Large intestine (tissue), 3 donors: ENCODE data around the gene SH2D7. TPM values are rescaled to one million over a fixed set of nuclear protein-coding genes. Genes with fewer than 3 reads are reported as not detected.

Experiments used
- DNase-seq, 2 donors: peaks; one replicate each; pipeline versions ENCODE4 v3.0.0 to v3.0.0-alpha.2; 2013
- H3K27ac ChIP-seq: one replicate; pipeline ENCODE4 v1.5.1; 2013; ENCODE audit warnings: low read length
- H3K27me3 ChIP-seq: 2 replicates; pipeline ENCODE4 v1.6.1; 2013; ENCODE audit warnings: low read length; ENCODE audit not compliant: control insufficient read depth, insufficient read depth
- H3K36me3 ChIP-seq: 2 replicates; pipeline ENCODE4 v1.6.1; 2013; ENCODE audit warnings: low read length; ENCODE audit not compliant: control insufficient read depth, insufficient read depth
- H3K4me1 ChIP-seq: one replicate; pipeline ENCODE4 v1.6.1; 2013; ENCODE audit warnings: low read length; ENCODE audit not compliant: control insufficient read depth, insufficient read depth
- H3K4me3 ChIP-seq: one replicate; pipeline ENCODE4 v1.5.1; 2013; ENCODE audit warnings: low read length
- H3K9me3 ChIP-seq: one replicate; pipeline ENCODE4 v1.6.1; 2013; ENCODE audit warnings: mild to moderate bottlenecking, low read depth, low read length, moderate library complexity; ENCODE audit not compliant: control insufficient read depth
- WGBS: methylation state at CpG from one replicate; pipeline ENCODE4 v1.1.5; 2013; ENCODE audit warnings: low lambda C conversion rate; ENCODE audit not compliant: insufficient coverage; 5-methylcytosine and 5-hydroxymethylcytosine counted together
- polyA plus RNA-seq: library from polyadenylated mRNA; unstranded; fragments of 120-200 nt; gene quantifications from one replicate; pipeline ENCODE4 v1.2.1, GENCODE V29; 2013

SH2D7 gene
- polyA plus RNA-seq, 1 donor, result 2.6 TPM

DNA sequence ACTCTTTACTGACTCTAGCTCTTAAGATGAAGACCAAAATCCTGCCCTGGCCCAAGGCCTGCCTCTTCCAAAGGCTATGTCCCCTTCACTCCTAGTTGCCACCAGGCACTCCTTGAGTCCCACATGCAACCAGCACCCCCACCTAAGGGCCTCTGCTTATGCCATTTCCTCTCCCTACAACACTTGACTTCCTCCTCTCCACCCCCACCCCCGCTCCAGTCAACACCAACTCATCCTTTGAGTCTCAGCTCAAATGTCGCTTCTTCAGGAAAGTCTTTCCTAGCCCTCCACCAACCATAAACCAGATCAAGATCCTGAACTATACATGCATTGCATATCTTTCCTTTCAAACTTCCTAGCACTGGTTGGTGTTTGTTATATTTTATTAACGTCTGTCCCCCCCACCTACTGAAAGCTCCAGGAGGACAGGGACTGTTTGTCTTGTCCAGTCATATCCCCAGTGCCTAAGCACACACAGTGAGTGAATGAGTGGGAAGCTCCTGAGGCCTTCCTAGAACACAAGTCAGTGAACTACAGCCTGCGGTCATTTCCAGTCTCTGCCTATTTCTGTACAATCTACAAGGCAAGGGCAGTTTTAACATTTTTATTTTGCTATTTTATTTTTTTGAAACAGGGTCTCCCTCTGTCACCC lies 22.2 kb upstream of the SH2D7 start:
- peaks cover 2% of the 10 kb centered on the region for H3K36me3 ChIP-seq
- H3K27ac ChIP-seq, result peak overlapping the region; percentile 5
- no peaks in the 10 kb centered on the region for H3K9me3 ChIP-seq
- no peaks in the 10 kb centered on the region for H3K27me3 ChIP-seq
- 60% methylated on average over 1 of the region's 4 CpGs for WGBS
- peaks cover 79% of the 10 kb centered on the region for H3K4me1 ChIP-seq
- no peak overlapping the region for H3K4me3 ChIP-seq
- DNase-seq, result no peak

DNA sequence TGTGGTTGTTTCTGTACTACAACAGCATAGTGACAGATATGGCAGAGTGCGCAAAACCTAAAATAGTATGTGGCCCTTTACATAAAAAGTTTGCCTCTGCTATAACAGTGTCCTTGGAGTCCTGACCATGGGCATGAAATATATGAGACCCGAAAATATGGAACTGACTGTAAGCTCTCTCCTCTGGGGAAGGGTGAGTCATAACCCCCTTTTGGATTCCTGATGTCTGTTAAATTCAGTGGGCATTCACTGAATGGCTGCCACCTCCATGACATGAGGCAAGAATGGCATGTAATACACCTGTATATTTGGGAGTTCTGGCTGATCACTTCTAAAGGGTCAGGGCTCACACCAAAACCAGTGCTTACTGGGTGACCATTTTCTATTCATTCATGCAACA lies 21.0 kb upstream of the SH2D7 start:
- DNase-seq, result no peak
- no peaks in the 10 kb centered on the region for H3K27me3 ChIP-seq
- H3K27ac ChIP-seq, result peak overlapping the region; percentile 86
- peaks cover 73% of the 10 kb centered on the region for H3K4me1 ChIP-seq
- H3K9me3 ChIP-seq, result no peaks in the 10 kb centered on the region
- WGBS, result no CpG with 5 or more reads among the region's 2 CpGs
- H3K4me3 ChIP-seq, result no peak overlapping the region
- H3K36me3 ChIP-seq, result peaks cover 2% of the 10 kb centered on the region

DNA sequence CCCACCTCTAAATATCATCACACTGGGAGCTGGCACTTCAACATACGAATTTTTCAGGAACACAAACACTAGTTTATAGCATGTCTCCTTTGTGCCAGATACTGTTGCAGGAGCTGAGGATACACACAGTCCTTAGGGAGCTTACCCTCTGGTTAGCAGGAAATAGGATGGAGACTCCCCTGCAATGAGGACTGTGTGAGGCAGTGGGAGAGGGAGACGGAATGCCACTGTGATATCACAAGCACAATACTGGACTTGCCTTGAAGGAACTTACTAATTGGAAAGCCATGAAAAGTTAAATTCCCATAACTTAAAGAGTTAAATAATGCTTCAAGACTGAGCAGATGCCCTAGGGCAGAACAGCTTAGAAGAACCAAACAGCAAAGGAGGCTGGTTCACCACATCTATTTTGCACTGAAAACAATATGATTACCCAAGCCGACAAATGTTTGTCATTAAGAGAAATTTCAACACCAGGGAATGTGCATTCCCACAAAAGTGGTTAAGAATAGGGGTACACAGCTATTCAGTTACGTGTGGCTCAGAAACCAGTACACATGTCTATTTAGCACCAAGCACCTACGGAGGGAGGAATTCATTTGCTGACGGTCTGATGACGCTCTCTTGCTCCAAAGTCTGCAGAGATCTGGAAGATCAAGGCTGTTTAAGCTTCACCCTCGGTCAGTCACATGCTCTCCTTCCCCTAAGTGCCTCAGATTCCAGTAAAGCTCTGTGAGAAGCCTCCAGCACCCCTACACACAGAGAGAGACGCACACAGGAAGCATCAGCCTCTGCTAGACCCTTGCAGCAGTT lies 20.1 kb upstream of the SH2D7 start:
- Histone ChIP-seq H3K9me3 (no peaks in the 10 kb centered on the region), H3K4me3 (no peak overlapping the region), H3K27ac (peak overlapping the region; percentile 86), H3K27me3 (no peaks in the 10 kb centered on the region), H3K4me1 (peaks cover 65% of the 10 kb centered on the region), H3K36me3 (peaks cover 2% of the 10 kb centered on the region)
- WGBS, result 67% methylated on average over 1 of the region's 9 CpGs
- DNase-seq, result peak; percentile 92 to 96

DNA sequence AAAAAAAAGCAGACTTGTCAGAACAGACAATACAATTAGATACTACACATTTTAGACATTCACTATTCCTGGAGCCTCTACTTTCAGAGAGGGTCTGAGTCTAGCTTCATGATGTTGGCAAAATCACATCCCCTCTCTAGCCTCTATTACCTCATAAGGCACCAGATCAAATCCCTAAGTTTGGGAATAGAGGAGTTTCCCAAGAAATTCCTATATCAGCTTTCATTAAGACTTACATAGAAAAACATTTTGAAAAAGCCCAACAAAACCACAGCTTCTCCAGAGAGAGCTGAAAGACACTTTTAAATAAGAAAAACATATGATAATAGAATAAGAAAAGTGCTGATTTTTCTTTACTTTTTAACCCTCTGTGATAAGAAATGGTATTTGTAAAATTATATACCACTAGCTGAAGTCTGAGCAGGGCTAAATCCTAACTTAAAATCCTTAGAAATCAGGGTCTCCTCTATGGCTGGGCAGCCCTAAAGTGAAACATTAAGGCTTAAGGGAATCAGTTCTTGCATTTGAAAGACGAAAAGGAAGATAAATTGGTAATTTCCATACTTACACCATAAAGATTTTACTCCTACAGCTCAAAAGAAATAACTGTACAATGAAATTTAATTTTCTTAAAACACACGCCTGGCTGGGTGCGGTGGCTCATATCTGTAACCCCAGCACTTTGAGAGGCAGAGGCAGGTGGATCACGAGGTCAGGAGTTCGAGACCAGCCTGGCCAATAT lies 19.1 kb upstream of the SH2D7 start:
- Histone ChIP-seq H3K4me1 (peaks cover 59% of the 10 kb centered on the region), H3K4me3 (no peak overlapping the region)
- WGBS, result no CpG with 5 or more reads among the region's 5 CpGs

DNA sequence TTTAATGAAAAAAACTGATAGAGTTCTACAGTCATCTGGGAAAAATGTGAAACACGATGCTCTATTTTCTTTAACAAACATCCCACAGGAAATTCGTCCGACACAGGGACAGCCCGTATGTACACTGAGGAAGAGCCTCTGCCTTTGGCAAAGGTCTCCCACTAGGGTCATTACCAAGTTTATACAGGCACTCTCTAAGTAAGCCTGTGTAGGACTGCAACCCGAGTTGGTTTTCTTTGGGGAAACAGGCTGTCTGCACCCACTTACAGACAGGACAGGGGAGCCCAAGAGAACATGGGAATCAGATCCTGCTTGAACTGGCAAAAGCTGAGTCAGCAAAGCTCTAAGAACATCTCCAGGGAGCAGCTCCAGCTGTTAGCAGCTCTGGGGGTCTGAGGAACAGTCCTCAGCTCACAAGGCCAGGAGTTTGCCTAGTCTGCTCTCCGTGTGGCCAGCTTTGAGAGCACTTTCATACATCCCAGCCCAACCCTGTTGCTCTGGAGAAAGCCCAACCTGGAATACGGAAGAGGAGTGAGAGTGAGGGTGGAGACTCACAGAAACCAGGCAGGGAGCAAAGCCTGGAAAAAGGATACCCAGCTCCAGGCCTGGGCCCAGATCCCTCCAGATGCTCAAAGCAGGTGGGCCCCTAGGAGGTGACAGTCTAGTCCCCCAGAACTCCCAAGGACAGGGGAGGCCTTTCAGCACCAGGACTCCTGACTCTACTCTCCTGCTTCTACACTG lies 16.7 kb upstream of the SH2D7 start:
- H3K36me3 ChIP-seq, result peaks cover 2% of the 10 kb centered on the region
- no peaks in the 10 kb centered on the region for H3K9me3 ChIP-seq
- H3K4me3 ChIP-seq, result peak overlapping the region; percentile 80
- DNase-seq, result peak; percentile 74 to 87
- WGBS, result no CpG with 5 or more reads among the region's 7 CpGs
- peaks cover 52% of the 10 kb centered on the region for H3K4me1 ChIP-seq
- no peaks in the 10 kb centered on the region for H3K27me3 ChIP-seq
- H3K27ac ChIP-seq, result peak overlapping the region; percentile 77

More for the DNA sequence above, 19.1 kb upstream of the SH2D7 start:
- Histone ChIP-seq H3K27me3 (no peaks in the 10 kb centered on the region), H3K27ac (peak overlapping the region; percentile 86), H3K9me3 (no peaks in the 10 kb centered on the region), H3K36me3 (peaks cover 2% of the 10 kb centered on the region)
- DNase-seq, result no peak

DNA sequence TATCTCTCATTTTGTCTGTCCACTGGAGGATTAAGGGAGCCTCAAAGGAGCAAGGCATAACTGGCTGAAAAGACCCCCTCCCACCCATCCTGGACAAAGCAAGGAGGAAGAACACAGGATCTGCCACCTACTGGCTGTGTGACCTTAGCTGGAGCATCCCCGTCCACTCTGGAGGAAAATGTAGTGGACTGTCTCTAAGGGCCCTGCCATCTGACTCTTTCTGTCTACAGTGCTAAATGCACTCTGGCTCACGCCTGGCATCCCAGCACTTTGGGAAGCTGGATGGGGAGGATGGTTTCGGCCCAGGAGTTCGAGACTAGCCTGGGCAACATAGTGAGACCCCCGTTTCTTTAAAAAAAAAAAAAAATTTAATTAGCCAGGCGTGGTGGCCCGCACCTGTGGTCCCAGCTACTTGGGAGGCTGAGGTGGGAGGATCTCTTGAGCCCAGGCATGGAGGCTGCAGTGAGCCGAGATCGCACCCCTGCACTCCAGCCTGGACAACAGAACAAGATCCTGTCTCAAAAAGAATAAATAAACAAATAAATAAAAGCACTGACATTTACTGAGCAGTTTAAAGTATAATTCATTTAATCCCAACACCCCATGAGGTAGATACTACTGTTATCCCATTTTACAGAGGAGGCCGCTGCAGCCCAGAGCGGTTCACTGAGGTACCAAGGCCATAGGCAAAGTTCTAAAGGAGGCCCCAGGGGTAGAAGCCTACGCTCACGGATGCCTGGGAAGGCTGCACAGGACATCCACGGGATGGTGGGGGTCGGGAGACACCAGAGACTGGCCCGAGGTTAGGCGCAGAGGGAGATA lies 15.9 kb upstream of the SH2D7 start:
- Histone ChIP-seq H3K27me3 (no peaks in the 10 kb centered on the region), H3K4me1 (peaks cover 51% of the 10 kb centered on the region), H3K27ac (peak overlapping the region; percentile 77), H3K36me3 (peaks cover 2% of the 10 kb centered on the region), H3K4me3 (peak overlapping the region; percentile 80), H3K9me3 (no peaks in the 10 kb centered on the region)
- no peak for DNase-seq
- no CpG with 5 or more reads among the region's 17 CpGs for WGBS

DNA sequence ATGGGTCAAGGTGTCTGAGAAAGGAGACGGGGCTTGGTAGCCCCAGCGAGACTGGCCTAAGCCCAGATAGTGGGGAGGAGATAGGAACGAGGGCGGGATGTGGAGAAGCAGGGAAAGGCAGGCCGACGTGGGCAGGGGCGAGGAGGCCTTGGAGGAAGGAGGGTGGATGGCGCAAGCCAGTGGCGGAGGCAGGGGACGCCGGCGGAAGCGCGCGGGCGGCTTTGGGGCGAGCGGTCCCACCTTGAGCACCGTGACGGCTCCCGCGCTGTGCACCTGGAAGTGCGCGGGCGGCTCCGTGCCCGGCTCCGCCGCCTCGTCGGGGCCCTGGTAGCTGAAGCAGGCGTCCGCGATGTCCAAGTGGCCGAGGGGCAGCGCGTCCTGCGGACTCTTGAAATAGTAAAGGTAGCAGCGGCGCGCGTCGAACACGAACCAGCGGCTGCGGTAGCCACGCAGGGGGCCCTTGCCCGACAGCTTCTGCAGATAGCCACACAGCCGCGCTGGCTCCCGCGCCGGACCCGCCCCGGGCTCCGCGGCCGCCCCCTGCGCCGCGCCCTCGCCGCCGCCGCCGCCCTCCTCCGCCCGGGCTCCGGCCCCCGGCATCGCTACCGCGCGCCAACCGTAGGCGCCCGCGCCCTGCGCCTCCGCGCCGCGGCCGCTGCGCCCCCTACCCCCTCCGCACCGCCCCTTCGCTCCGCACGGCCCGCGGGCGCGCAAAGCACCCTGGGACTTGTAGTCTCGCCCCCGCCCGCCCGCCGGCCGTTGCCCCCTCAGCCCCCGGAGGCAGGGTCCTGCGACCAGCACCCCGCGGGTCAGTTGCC lies 15.1 kb upstream of the SH2D7 start, which contains the start of gene TBC1D2B:
Gene TBC1D2B, minus strand, starts transcription at position 659 of the 818 bp plus-strand sequence. Its CDS starts 59 bp downstream, at position 600.
- Histone ChIP-seq H3K27ac (peak within 1 kb of the TSS; percentile 77), H3K4me3 (peak within 1 kb of the TSS; percentile 80), H3K36me3 (no peaks in the 10 kb centered on the region), H3K27me3 (no peaks in the 10 kb centered on the region), H3K9me3 (no peaks in the 10 kb centered on the region), H3K4me1 (peaks cover 43% of the 10 kb centered on the region)
- peak; percentile 54 to 79 for DNase-seq
- WGBS, result no CpG with 5 or more reads among the region's 104 CpGs

DNA sequence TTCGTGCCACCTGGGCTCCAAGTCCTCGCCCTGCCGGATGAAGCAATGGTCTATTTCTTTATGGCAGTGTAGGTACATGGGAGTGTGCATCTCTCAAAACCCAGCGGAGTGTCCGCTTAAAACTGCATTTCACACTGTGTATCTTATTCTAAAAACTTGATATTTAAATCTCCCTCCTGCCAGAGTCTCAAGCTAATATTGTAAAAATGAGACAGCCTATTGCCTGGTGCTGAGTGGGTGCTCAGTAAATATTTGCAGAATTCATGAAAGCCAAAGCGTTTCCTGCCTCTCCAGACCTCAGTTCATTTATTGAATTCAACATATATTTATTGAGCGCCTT lies 14.5 kb upstream of the SH2D7 start:
- H3K36me3 ChIP-seq, result no peaks in the 10 kb centered on the region
- no peak for DNase-seq
- H3K9me3 ChIP-seq, result no peaks in the 10 kb centered on the region
- no peaks in the 10 kb centered on the region for H3K27me3 ChIP-seq
- H3K4me1 ChIP-seq, result peaks cover 44% of the 10 kb centered on the region
- no CpG with 5 or more reads among the region's 7 CpGs for WGBS
- H3K27ac ChIP-seq, result peak overlapping the region; percentile 39
- H3K4me3 ChIP-seq, result peak overlapping the region; percentile 54
